Ectodermal cell (in vitro differentiated cells): ENCODE measurements around the gene CFAP141.
A peak's percentile ranks its signal among the peaks of the same experiment; 100 is the strongest.

Source experiments
- H3K27ac ChIP-seq: 2 replicates; pipeline ENCODE4 v1.7.0; 2013; ENCODE audit warnings: mild to moderate bottlenecking, low read depth, low read length; ENCODE audit not compliant: insufficient read depth, poor library complexity, severe bottlenecking
- H3K27me3 ChIP-seq: 2 replicates; pipeline ENCODE4 v1.7.0; 2013; ENCODE audit warnings: mild to moderate bottlenecking, low read length; ENCODE audit not compliant: insufficient read depth, control insufficient read depth, poor library complexity, severe bottlenecking
- H3K36me3 ChIP-seq: one replicate; pipeline ENCODE4 v1.7.0; 2013; ENCODE audit warnings: low read length; ENCODE audit not compliant: control insufficient read depth, insufficient read depth
- H3K4me1 ChIP-seq: one replicate; pipeline ENCODE4 v1.7.0; 2013; ENCODE audit warnings: low read length; ENCODE audit not compliant: control insufficient read depth, insufficient read depth
- H3K4me3 ChIP-seq: 2 replicates; pipeline ENCODE4 v1.7.0; 2013; ENCODE audit warnings: low read depth, low read length, control low read depth; ENCODE audit not compliant: insufficient read depth
- H3K9me3 ChIP-seq: 2 replicates; pipeline ENCODE4 v1.7.0; 2013; ENCODE audit warnings: mild to moderate bottlenecking, low read length, moderate library complexity; ENCODE audit not compliant: control insufficient read depth
- WGBS, 2 experiments: methylation state at CpG; one replicate each; pipeline ENCODE4 v1.1.7; 2013; ENCODE audit warnings: missing lambda C conversion rate in 2 of 2; 5-methylcytosine and 5-hydroxymethylcytosine counted together

The CFAP141 gene

GRCh38 chr1:154186852-154187501 lies 19.2 kb downstream of the CFAP141 start:
- H3K27me3 ChIP-seq = no peaks in the 10 kb centered on the region
- no peaks in the 10 kb centered on the region for H3K9me3 ChIP-seq
- H3K4me1 ChIP-seq = no peaks in the 10 kb centered on the region
- no peaks in the 10 kb centered on the region for H3K36me3 ChIP-seq
- no peak overlapping the region for H3K27ac ChIP-seq
- 37 to 43% methylated on average over 2 of the region's 2 CpGs for WGBS, 2 experiments
- no peak overlapping the region for H3K4me3 ChIP-seq

- Histone ChIP-seq H3K36me3 (no peaks in the 10 kb centered on the region), H3K27ac (no peak overlapping the region), H3K9me3 (no peaks in the 10 kb centered on the region), H3K27me3 (no peaks in the 10 kb centered on the region), H3K4me1 (peaks cover 7% of the 10 kb centered on the region), H3K4me3 (no peak overlapping the region)
- WGBS, 2 experiments = 77 to 89% methylated on average over 1 of the region's 1 CpG
Measured at GRCh38 chr1:154186177-154186576, 20.0 kb downstream of the CFAP141 start.

GRCh38 chr1:154183046-154183915 lies 22.9 kb downstream of the CFAP141 start:
- Histone ChIP-seq H3K4me1 (peaks cover 18% of the 10 kb centered on the region), H3K36me3 (no peaks in the 10 kb centered on the region), H3K27me3 (no peaks in the 10 kb centered on the region), H3K9me3 (no peaks in the 10 kb centered on the region), H3K4me3 (peak overlapping the region; percentile 83), H3K27ac (peak overlapping the region; percentile 59)
- WGBS, 2 experiments = 6% methylated on average over 41 of the region's 41 CpGs

- Histone ChIP-seq H3K36me3 (no peaks in the 10 kb centered on the region), H3K4me3 (peak overlapping the region; percentile 83), H3K9me3 (no peaks in the 10 kb centered on the region), H3K4me1 (peaks cover 26% of the 10 kb centered on the region), H3K27ac (peak overlapping the region; percentile 59), H3K27me3 (no peaks in the 10 kb centered on the region)
- WGBS, 2 experiments = 0% methylated on average over 35 of the region's 35 CpGs
Measured at GRCh38 chr1:154182344-154183045, 23.6 kb downstream of the CFAP141 start.

GRCh38 chr1:154181944-154182343 lies 24.2 kb downstream of the CFAP141 start:
- Histone ChIP-seq H3K9me3 (no peaks in the 10 kb centered on the region), H3K27me3 (no peaks in the 10 kb centered on the region), H3K4me1 (peaks cover 27% of the 10 kb centered on the region), H3K36me3 (no peaks in the 10 kb centered on the region), H3K27ac (peak overlapping the region; percentile 59), H3K4me3 (peak overlapping the region; percentile 83)
- 4 to 8% methylated on average over 6 of the region's 6 CpGs for WGBS, 2 experiments

- H3K4me3 ChIP-seq = peak overlapping the region; percentile 2
- 74 to 81% methylated on average over 3 of the region's 3 CpGs for WGBS, 2 experiments
Measured at GRCh38 chr1:154179946-154180687, 26.0 kb downstream of the CFAP141 start.

GRCh38 chr1:154178911-154179811 lies 27.0 kb downstream of the CFAP141 start:
- H3K27ac ChIP-seq = no peak overlapping the region
- peaks cover 27% of the 10 kb centered on the region for H3K4me1 ChIP-seq
- H3K36me3 ChIP-seq = peaks cover 7% of the 10 kb centered on the region
- H3K4me3 ChIP-seq = no peak overlapping the region
- H3K27me3 ChIP-seq = no peaks in the 10 kb centered on the region
- no peaks in the 10 kb centered on the region for H3K9me3 ChIP-seq
- WGBS, 2 experiments = 85 to 89% methylated on average over 9 to 10 of the region's 10 CpGs

More at GRCh38 chr1:154179946-154180687, 26.0 kb downstream of the CFAP141 start:
- Histone ChIP-seq H3K27me3 (no peaks in the 10 kb centered on the region), H3K36me3 (no peaks in the 10 kb centered on the region), H3K27ac (no peak overlapping the region), H3K4me1 (peaks cover 27% of the 10 kb centered on the region), H3K9me3 (no peaks in the 10 kb centered on the region)

GRCh38 chr1:154178013-154178412 lies 28.1 kb downstream of the CFAP141 start:
- peaks cover 27% of the 10 kb centered on the region for H3K4me1 ChIP-seq
- peak overlapping the region; percentile 28 for H3K27ac ChIP-seq
- H3K4me3 ChIP-seq = no peak overlapping the region
- H3K27me3 ChIP-seq = no peaks in the 10 kb centered on the region
- no peaks in the 10 kb centered on the region for H3K9me3 ChIP-seq
- WGBS, 2 experiments = 75 to 92% methylated on average over 2 of the region's 2 CpGs
- H3K36me3 ChIP-seq = peaks cover 8% of the 10 kb centered on the region

GRCh38 chr1:154176337-154176736 lies 29.8 kb downstream of the CFAP141 start:
- Histone ChIP-seq H3K27me3 (no peaks in the 10 kb centered on the region), H3K4me3 (no peak overlapping the region), H3K4me1 (peaks cover 22% of the 10 kb centered on the region), H3K36me3 (peaks cover 24% of the 10 kb centered on the region), H3K27ac (no peak overlapping the region), H3K9me3 (no peaks in the 10 kb centered on the region)
- 94 to 98% methylated on average over 2 of the region's 2 CpGs for WGBS, 2 experiments
